HG03280 (cell line): ENCODE results near the gene HS2ST1.
"Not testable (repeated sequence)": the region's sequence is repeated elsewhere in the genome, so short reads cannot be mapped to it uniquely, and the experiment has no call there.

Experiments used
- ATAC-seq: cut with Tn5 transposase; IDR thresholded peaks from one replicate; pipeline ENCODE4 v1.9.1; 2021; ENCODE audit warnings: mild to moderate bottlenecking, moderate library complexity; ENCODE audit not compliant: unreplicated experiment

The HS2ST1 gene

GRCh38 chr1:86965012-86965826, 50.8 kb downstream of the HS2ST1 start:
- ATAC-seq = no peak

GRCh38 chr1:86965827-86966182, 51.4 kb downstream of the HS2ST1 start:
- ATAC-seq = no peak

- no peak for ATAC-seq
Measured at GRCh38 chr1:86970938-86971337, 56.5 kb downstream of the HS2ST1 start.

- ATAC-seq = no peak
Measured at GRCh38 chr1:86971778-86972177, 57.3 kb downstream of the HS2ST1 start.

- ATAC-seq = no peak
Measured at GRCh38 chr1:86972262-86972661, 57.8 kb downstream of the HS2ST1 start.

- ATAC-seq = no peak
Measured at GRCh38 chr1:86975993-86976550, 61.6 kb downstream of the HS2ST1 start.

GRCh38 chr1:86976664-86977063, 62.2 kb downstream of the HS2ST1 start:
- no peak for ATAC-seq

- ATAC-seq = no peak
Measured at GRCh38 chr1:86981482-86982213, 67.2 kb downstream of the HS2ST1 start.

- not testable (repeated sequence) for ATAC-seq
Measured at GRCh38 chr1:86983677-86984076, 69.2 kb downstream of the HS2ST1 start.

- ATAC-seq = no peak
Measured at GRCh38 chr1:86987446-86987845, 73.0 kb downstream of the HS2ST1 start.

- no peak for ATAC-seq
Measured at GRCh38 chr1:86988835-86989234, 74.4 kb downstream of the HS2ST1 start.

GRCh38 chr1:86989690-86990089, 75.3 kb downstream of the HS2ST1 start:
- not testable (repeated sequence) for ATAC-seq

GRCh38 chr1:86990826-86991225, 76.4 kb downstream of the HS2ST1 start:
- no peak for ATAC-seq

GRCh38 chr1:86991549-86992186, 77.2 kb downstream of the HS2ST1 start:
- ATAC-seq = no peak

GRCh38 chr1:86992861-86993260, 78.4 kb downstream of the HS2ST1 start:
- no peak for ATAC-seq

- ATAC-seq = no peak
Measured at GRCh38 chr1:86993269-86993985, 79.0 kb downstream of the HS2ST1 start.

GRCh38 chr1:86994061-86994460, 79.6 kb downstream of the HS2ST1 start:
- no peak for ATAC-seq

- no peak for ATAC-seq
Measured at GRCh38 chr1:86997538-86997937, 83.1 kb downstream of the HS2ST1 start.

GRCh38 chr1:86998280-86998679, 83.8 kb downstream of the HS2ST1 start:
- no peak for ATAC-seq

- no peak for ATAC-seq
Measured at GRCh38 chr1:86998727-86999126, 84.3 kb downstream of the HS2ST1 start.

- no peak for ATAC-seq
Measured at GRCh38 chr1:87000460-87000859, 86.0 kb downstream of the HS2ST1 start.
